H1 (cell line): Measurements from ENCODE around the gene SCARB2.

Source experiments
- ATF3 ChIP-seq: IDR thresholded peaks from 2 replicates; pipeline ENCODE4 v1.6.1; 2011; ENCODE audit warnings: low read depth, mild to moderate bottlenecking, low read length; ENCODE audit not compliant: insufficient read depth
- CTCF ChIP-seq, 3 experiments: IDR thresholded peaks; 1 replicate in 2 of 3; 2 replicates in 1 of 3; pipeline versions ENCODE4 v1.5.1 to v1.6.1; 2011; ENCODE audit warnings: low read length in 3 of 3, mild to moderate bottlenecking in 3 of 3, inconsistent platforms in 2 of 3, low read depth in 1 of 3, moderate library complexity in 1 of 3; ENCODE audit not compliant: insufficient read depth in 1 of 3; ENCODE audit errors: control extremely low read depth in 1 of 3
- EZH2 ChIP-seq: fragments of 200-600 bp; sonication (generic); IDR thresholded peaks from 2 replicates; pipeline ENCODE4 v1.7.1; 2012; ENCODE audit warnings: low read depth, mild to moderate bottlenecking, moderate library complexity, low read length, inconsistent platforms; ENCODE audit not compliant: severe bottlenecking
- FOSL1 ChIP-seq: IDR thresholded peaks from 2 replicates; pipeline ENCODE4 v1.6.1; 2011; ENCODE audit warnings: mild to moderate bottlenecking, low read depth, low read length, moderate library complexity; ENCODE audit not compliant: insufficient read depth
- JUND ChIP-seq: IDR thresholded peaks from 2 replicates; pipeline ENCODE4 v1.6.1; 2011; ENCODE audit warnings: mild to moderate bottlenecking, improper control_type of control experiment, low read length
- NRF1 ChIP-seq: IDR thresholded peaks from 2 replicates; pipeline ENCODE4 v1.6.1; 2011; ENCODE audit warnings: mild to moderate bottlenecking, low read depth, low read length, improper control_type of control experiment
- PHF8 ChIP-seq: fragments of 200-600 bp; sonication (generic); conservative IDR thresholded peaks from 2 replicates; pipeline ENCODE4 v1.7.1; 2012; ENCODE audit warnings: low read depth, mild to moderate bottlenecking, inconsistent platforms, low read length, moderate library complexity
- SP1 ChIP-seq: IDR thresholded peaks from 2 replicates; pipeline ENCODE4 v1.6.1; 2011; ENCODE audit warnings: low read depth, low read length
- TEAD4 ChIP-seq: IDR thresholded peaks from 2 replicates; pipeline ENCODE4 v1.6.1; 2012; ENCODE audit warnings: low read depth, low read length, inconsistent platforms, mixed read lengths
- ZNF274 ChIP-seq: IDR thresholded peaks from 2 replicates; pipeline ENCODE4 v1.7.0; 2012; ENCODE audit warnings: low read length, borderline replicate concordance; ENCODE audit errors: extremely low read depth

GRCh38 chr4:76210452-76210851, 3.2 kb downstream of the SCARB2 start:
- TF ChIP-seq PHF8 (no peak), CTCF (IDR thresholded peaks at IDR 0.05; ENCODE audit: control extremely low read depth in 1 of 3, insufficient read depth in 1 of 3, low read depth in 1 of 3, low read length in 3 of 3) (no peak), ATF3 (no peak), ZNF274 (no peak), EZH2 (no peak), TEAD4 (no peak), FOSL1 (no peak), JUND (no peak), NRF1 (no peak), SP1 (no peak)
